Lung (tissue), 12 donors: Measurements from ENCODE around the gene LINS1. TPM values are rescaled to one million over a fixed set of nuclear protein-coding genes. Genes with fewer than 3 reads are reported as not detected.

Experiments
- ATAC-seq: fragments of 200-7000 bp; cut with Tn5 transposase; one replicate; pipeline ENCODE4 v1.9.1; 2020; ENCODE audit warnings: moderate number of reproducible peaks; ENCODE audit not compliant: insufficient read depth, low FRiP score
- DNase-seq, 3 donors: peaks; one replicate each; pipeline ENCODE4 v3.0.0-alpha.2; 2013 to 2017
- H3K27ac ChIP-seq, 2 donors: one replicate each; pipeline ENCODE4 v1.5.1; 2013; ENCODE audit warnings: mild to moderate bottlenecking in 2 of 2, moderate library complexity in 2 of 2, control low read depth in 1 of 2, inconsistent platforms in 1 of 2, low read depth in 1 of 2, low read length in 1 of 2
- H3K27me3 ChIP-seq, 3 donors: one replicate each; pipeline ENCODE4 v1.5.1; 2013; ENCODE audit warnings: low read length in 2 of 3; ENCODE audit not compliant: control insufficient read depth in 3 of 3, insufficient read depth in 3 of 3
- H3K36me3 ChIP-seq, 4 donors: one replicate each; pipeline ENCODE4 v1.5.1; 2013; ENCODE audit warnings: low read length in 4 of 4, mild to moderate bottlenecking in 1 of 4, moderate library complexity in 1 of 4; ENCODE audit not compliant: control insufficient read depth in 4 of 4, insufficient read depth in 4 of 4
- H3K4me1 ChIP-seq, 5 donors: one replicate each; pipeline ENCODE4 v1.5.1; 2013; ENCODE audit warnings: low read length in 5 of 5, mild to moderate bottlenecking in 2 of 5, moderate library complexity in 1 of 5; ENCODE audit not compliant: control insufficient read depth in 5 of 5, insufficient read depth in 5 of 5
- H3K4me3 ChIP-seq: one replicate; pipeline ENCODE4 v1.5.1; 2013; ENCODE audit warnings: mild to moderate bottlenecking, control low read depth, moderate library complexity
- H3K9ac ChIP-seq, 2 donors: one replicate each; pipeline ENCODE4 v1.5.1; 2013; ENCODE audit warnings: low read length in 2 of 2, control low read depth in 1 of 2; ENCODE audit not compliant: insufficient read depth in 1 of 2
- H3K9me3 ChIP-seq, 4 donors: one replicate each; pipeline ENCODE4 v1.5.1; 2013; ENCODE audit warnings: low read length in 3 of 4, mild to moderate bottlenecking in 1 of 4, moderate library complexity in 1 of 4; ENCODE audit not compliant: control insufficient read depth in 4 of 4, insufficient read depth in 3 of 4
- WGBS, 2 donors: extraction: QIAGEN DNeasy Blood & Tissue Kit; methylation state at CpG; one replicate each; pipeline ENCODE4 v1.1.7; 2013; 5-methylcytosine and 5-hydroxymethylcytosine counted together
- polyA plus RNA-seq, 2 donors: library from polyadenylated mRNA; stranded (reverse); fragments of 200-250 nt; gene quantifications; one replicate each; pipeline ENCODE4 v1.2.1, GENCODE V29; 2013
- total RNA-seq, 2 donors: library from RNA; depleted of rRNA in 1 of 2; stranded (reverse); fragments of >200 nt in 1 of 2; gene quantifications; one replicate each; pipeline ENCODE4 v1.2.1, GENCODE V29; 2014 to 2021
- TF ChIP-seq, protein P1 (sequence below): IDR thresholded peaks from 2 replicates; pipeline ENCODE4 v1.5.1; 2012; ENCODE audit warnings: mild to moderate bottlenecking; ENCODE audit errors: control extremely low read depth, extremely low read depth
- donor health status: control.
- donor health status: control.
- donor health status: Bipolar disorder and iron deficiency.
- donor health status: healthy.
- donor health status: DM: yes; HTN: yes; CAD: no.

LINS1 gene
- total and polyA plus RNA-seq, 4 donors, result 8.0 to 24.1 (median 11.9) TPM

DNA sequence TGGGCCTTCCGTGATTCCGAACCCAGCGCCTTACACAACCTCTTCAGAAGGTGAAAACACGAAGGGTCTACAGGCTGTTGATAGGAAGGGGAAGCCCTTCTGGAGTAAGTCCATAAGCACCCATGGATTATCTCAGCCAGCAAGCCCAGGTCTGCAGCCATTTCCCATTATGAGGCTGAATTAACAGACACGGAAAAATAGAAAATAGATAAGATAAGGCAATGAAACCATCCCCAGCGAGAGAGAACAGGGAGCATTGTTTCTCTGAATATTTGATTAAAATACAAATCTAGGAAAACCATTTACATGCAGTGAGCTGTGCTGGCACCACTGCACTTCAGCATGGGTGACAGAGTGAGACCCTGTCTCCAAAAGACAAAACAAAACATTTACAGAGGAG, 57.0 kb downstream of the LINS1 start:
- no peak overlapping the region for H3K9ac ChIP-seq
- 60 to 76% methylated on average over 6 of the region's 6 CpGs for WGBS, 2 donors
- peaks cover 0 to 10% (median 0%) of the 10 kb centered on the region in 4 donors for H3K9me3 ChIP-seq
- no peak overlapping the region for H3K27ac ChIP-seq
- no peaks in the 10 kb centered on the region for H3K36me3 ChIP-seq
- DNase-seq, result no peak
- no peak for ATAC-seq
- TF ChIP-seq, protein P1, sequence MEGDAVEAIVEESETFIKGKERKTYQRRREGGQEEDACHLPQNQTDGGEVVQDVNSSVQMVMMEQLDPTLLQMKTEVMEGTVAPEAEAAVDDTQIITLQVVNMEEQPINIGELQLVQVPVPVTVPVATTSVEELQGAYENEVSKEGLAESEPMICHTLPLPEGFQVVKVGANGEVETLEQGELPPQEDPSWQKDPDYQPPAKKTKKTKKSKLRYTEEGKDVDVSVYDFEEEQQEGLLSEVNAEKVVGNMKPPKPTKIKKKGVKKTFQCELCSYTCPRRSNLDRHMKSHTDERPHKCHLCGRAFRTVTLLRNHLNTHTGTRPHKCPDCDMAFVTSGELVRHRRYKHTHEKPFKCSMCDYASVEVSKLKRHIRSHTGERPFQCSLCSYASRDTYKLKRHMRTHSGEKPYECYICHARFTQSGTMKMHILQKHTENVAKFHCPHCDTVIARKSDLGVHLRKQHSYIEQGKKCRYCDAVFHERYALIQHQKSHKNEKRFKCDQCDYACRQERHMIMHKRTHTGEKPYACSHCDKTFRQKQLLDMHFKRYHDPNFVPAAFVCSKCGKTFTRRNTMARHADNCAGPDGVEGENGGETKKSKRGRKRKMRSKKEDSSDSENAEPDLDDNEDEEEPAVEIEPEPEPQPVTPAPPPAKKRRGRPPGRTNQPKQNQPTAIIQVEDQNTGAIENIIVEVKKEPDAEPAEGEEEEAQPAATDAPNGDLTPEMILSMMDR, result no peak
- H3K4me1 ChIP-seq, result peaks cover 0 to 1% (median 0%) of the 10 kb centered on the region in 5 donors
- no peak overlapping the region for H3K4me3 ChIP-seq
- H3K27me3 ChIP-seq, result peaks cover 0 to 13% (median 6%) of the 10 kb centered on the region in 3 donors

GRCh38 chr15:100544338-100544841, 57.6 kb downstream of the LINS1 start:
- Histone ChIP-seq H3K4me1 (peaks cover 0 to 1% (median 0%) of the 10 kb centered on the region in 5 donors), H3K27ac (no peak overlapping the region), H3K9me3 (peaks cover 0 to 11% (median 0%) of the 10 kb centered on the region in 4 donors), H3K9ac (no peak overlapping the region), H3K27me3 (peaks cover 0 to 13% (median 6%) of the 10 kb centered on the region in 3 donors), H3K4me3 (no peak overlapping the region), H3K36me3 (no peaks in the 10 kb centered on the region)
- no peak for ATAC-seq
- TF ChIP-seq, protein P1, result no peak
- 19 to 24% methylated on average over 45 to 57 of the region's 57 CpGs for WGBS, 2 donors
- DNase-seq, result no peak

DNA sequence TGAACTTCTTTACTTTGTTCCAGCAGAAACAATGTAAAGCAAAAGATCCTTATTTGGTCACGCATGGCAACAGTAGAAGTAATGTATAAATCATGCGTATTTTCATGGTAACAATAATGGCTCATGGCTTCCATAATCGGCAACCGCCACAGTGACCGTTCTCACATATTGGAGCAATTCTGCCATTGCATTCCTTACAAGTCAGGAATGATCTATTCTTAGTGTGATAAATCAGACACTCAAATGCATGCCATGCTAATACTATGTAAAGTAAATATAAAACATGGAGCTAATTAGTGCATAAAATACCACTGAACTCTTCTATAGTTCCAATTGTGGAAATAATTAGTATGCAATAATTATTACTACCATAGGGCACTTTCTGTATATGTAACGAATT, 59.7 kb downstream of the LINS1 start:
- no peak overlapping the region for H3K4me3 ChIP-seq
- DNase-seq, result no peak
- peaks cover 0 to 15% (median 0%) of the 10 kb centered on the region in 4 donors for H3K9me3 ChIP-seq
- TF ChIP-seq, protein P1, result no peak
- no peaks in the 10 kb centered on the region for H3K36me3 ChIP-seq
- no peak overlapping the region for H3K27ac ChIP-seq
- no peak overlapping the region for H3K9ac ChIP-seq
- peaks cover 0 to 13% (median 6%) of the 10 kb centered on the region in 3 donors for H3K27me3 ChIP-seq
- WGBS, 2 donors, result 94 to 97% methylated on average over 6 of the region's 6 CpGs
- H3K4me1 ChIP-seq, result peaks cover 0 to 4% (median 0%) of the 10 kb centered on the region in 5 donors
- ATAC-seq, result no peak

DNA sequence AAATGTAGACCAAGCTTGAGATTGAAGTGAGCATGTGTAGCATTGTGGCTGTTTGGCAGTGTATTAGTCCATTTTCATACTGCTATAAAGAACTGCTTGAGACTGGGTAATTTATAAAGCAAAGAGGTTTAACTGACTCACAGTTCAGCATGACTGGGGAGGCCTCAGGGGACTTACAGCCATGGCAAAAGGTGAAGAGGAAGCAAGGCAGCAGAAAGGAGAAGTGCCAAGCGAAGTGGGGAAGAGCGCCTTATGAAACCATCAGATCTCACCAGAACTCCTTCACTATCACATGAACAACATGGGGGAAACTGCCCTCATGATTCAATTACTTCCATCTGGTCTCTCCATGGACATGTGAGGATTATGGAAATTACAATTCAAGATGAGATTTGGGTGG, 64.7 kb downstream of the LINS1 start:
- 18 to 52% methylated on average over 2 of the region's 2 CpGs for WGBS, 2 donors
- TF ChIP-seq, protein P1, result no peak
- peaks cover 0 to 3% (median 0%) of the 10 kb centered on the region in 3 donors for H3K27me3 ChIP-seq
- no peak overlapping the region for H3K9ac ChIP-seq
- H3K9me3 ChIP-seq, result peaks cover 0 to 5% (median 0%) of the 10 kb centered on the region in 4 donors
- H3K4me3 ChIP-seq, result no peak overlapping the region
- H3K36me3 ChIP-seq, result no peaks in the 10 kb centered on the region
- H3K4me1 ChIP-seq, result peaks cover 0 to 2% (median 0%) of the 10 kb centered on the region in 5 donors
- no peak for DNase-seq
- no peak overlapping the region for H3K27ac ChIP-seq
- no peak for ATAC-seq
